Breast epithelium (tissue), 3 donors: ENCODE results near the gene ATM.

Experiments
- CTCF ChIP-seq, 3 donors: fragments of 450-650 bp; IDR thresholded peaks; one replicate each; pipeline ENCODE4 v1.5.1; 2016 to 2017; ENCODE audit warnings: antibody characterized with exemption in 3 of 3, mild to moderate bottlenecking in 3 of 3, moderate library complexity in 3 of 3
- POLR2A ChIP-seq: fragments of 450-650 bp; IDR thresholded peaks from one replicate; pipeline ENCODE4 v1.6.1; 2016; ENCODE audit warnings: antibody characterized with exemption, mild to moderate bottlenecking, moderate library complexity

GRCh38 chr11:108313444-108313843 is 90.6 kb downstream of the ATM start:
- no peak for TF ChIP-seq POLR2A
- TF ChIP-seq CTCF (IDR thresholded peaks at IDR 0.05): no peak
